Karpas-422 (cell line): ENCODE results near the gene PCDH1. TPM values are rescaled to one million over a fixed set of nuclear protein-coding genes. Genes with fewer than 3 reads are reported as not detected.
"Not testable (repeated sequence)": the region's sequence is repeated elsewhere in the genome, so short reads cannot be mapped to it uniquely, and the experiment has no call there.

Experiments used
- DNase-seq: peaks from one replicate; pipeline ENCODE4 v3.0.0-alpha.2; 2015
- H2AFZ ChIP-seq: fragments of 200-600 bp; sonication (generic); 2 replicates; pipeline ENCODE4 v1.6.1; 2014; ENCODE audit warnings: antibody characterized with exemption, low read length, mixed read lengths
- H3K27ac ChIP-seq: fragments of 200-600 bp; sonication (generic); 2 replicates; pipeline ENCODE4 v1.5.1; 2014; ENCODE audit warnings: mild to moderate bottlenecking, low read length, moderate library complexity
- H3K27me3 ChIP-seq: fragments of 200-600 bp; sonication (generic); 2 replicates; pipeline ENCODE4 v1.6.1; 2014; ENCODE audit warnings: low read length, mixed read lengths
- H3K36me3 ChIP-seq: fragments of 200-600 bp; sonication (generic); 2 replicates; pipeline ENCODE4 v1.6.1; 2014; ENCODE audit warnings: low read length, mixed read lengths; ENCODE audit not compliant: insufficient read depth
- H3K4me1 ChIP-seq: fragments of 200-600 bp; sonication (generic); 2 replicates; pipeline ENCODE4 v1.6.1; 2014; ENCODE audit warnings: mild to moderate bottlenecking, low read length, mixed read lengths
- H3K4me2 ChIP-seq: fragments of 200-600 bp; sonication (generic); 2 replicates; pipeline ENCODE4 v1.6.1; 2014; ENCODE audit warnings: low read length, low read depth, mild to moderate bottlenecking; ENCODE audit not compliant: poor library complexity, severe bottlenecking
- H3K4me3 ChIP-seq: fragments of 200-600 bp; sonication (generic); 2 replicates; pipeline ENCODE4 v1.5.1; 2014; ENCODE audit warnings: mild to moderate bottlenecking, antibody characterized with exemption, low read length, mixed read lengths
- H3K79me2 ChIP-seq: fragments of 200-600 bp; sonication (generic); 2 replicates; pipeline ENCODE4 v1.6.1; 2014; ENCODE audit warnings: mild to moderate bottlenecking, low read length, mixed read lengths
- H3K9ac ChIP-seq: fragments of 200-600 bp; sonication (generic); 2 replicates; pipeline ENCODE4 v1.6.0; 2014; ENCODE audit warnings: low read length
- H3K9me2 ChIP-seq: fragments of 200-600 bp; sonication (generic), shearing (Covaris generic); replicated peaks from 2 replicates; pipeline ENCODE4 v1.6.0; 2014; ENCODE audit warnings: mild to moderate bottlenecking, low read length, moderate library complexity; ENCODE audit not compliant: insufficient read depth
- H3K9me3 ChIP-seq: fragments of 300-700, 200-600 bp; sonication (generic); 2 replicates; pipeline ENCODE4 v1.6.1; 2014; ENCODE audit warnings: low read length, mixed read lengths
- H4K20me1 ChIP-seq: fragments of 200-600 bp; sonication (generic); 2 replicates; pipeline ENCODE4 v1.6.1; 2014; ENCODE audit warnings: mild to moderate bottlenecking, antibody characterized with exemption, low read length, low read depth; ENCODE audit not compliant: insufficient read depth
- total RNA-seq: library from RNA; depleted of rRNA; stranded (reverse); fragments of >200 nt; shearing (Covaris generic); gene quantifications from 2 replicates; pipeline ENCODE4 v1.2.3, GENCODE V29; 2014; ENCODE audit warnings: low replicate concordance

PCDH1 gene
- total RNA-seq, 1 experiment from 2014 or later, result not detected

DNA sequence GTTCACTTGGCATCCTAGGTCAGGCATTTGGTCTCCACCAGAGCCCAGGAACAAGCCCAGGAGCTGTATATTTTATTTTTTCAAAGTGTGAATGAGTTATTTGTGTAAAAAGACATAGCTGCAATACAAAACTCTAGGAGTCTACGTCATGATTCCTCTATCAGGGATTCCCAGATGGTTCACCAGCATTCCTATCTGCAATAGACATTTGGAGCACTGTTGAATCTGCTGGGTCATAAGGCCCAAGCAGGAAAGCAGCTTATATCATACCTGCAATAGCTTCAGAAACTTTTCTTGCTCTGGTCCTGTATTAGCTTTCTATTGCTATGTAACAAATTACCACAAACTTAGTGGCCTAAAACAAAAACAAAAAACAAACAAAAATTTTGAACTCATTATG lies 28.8 kb upstream of the PCDH1 start:
- H3K9me3 ChIP-seq, result 0 out of 2 replicates have a peak, but pooled peaks cover 5% of the 10 kb centered on the region
- no peak overlapping the region for H3K27ac ChIP-seq
- no peaks in the 10 kb centered on the region for H4K20me1 ChIP-seq
- no peaks in the 10 kb centered on the region for H3K27me3 ChIP-seq
- no peak overlapping the region for H3K9ac ChIP-seq
- no peaks in the 10 kb centered on the region for H3K9me2 ChIP-seq
- no peaks in the 10 kb centered on the region for H3K4me1 ChIP-seq
- no peak overlapping the region for H3K4me2 ChIP-seq
- H2AFZ ChIP-seq, result no peak overlapping the region
- H3K36me3 ChIP-seq, result no peaks in the 10 kb centered on the region
- no peaks in the 10 kb centered on the region for H3K79me2 ChIP-seq
- no peak for DNase-seq
- H3K4me3 ChIP-seq, result no peak overlapping the region

DNA sequence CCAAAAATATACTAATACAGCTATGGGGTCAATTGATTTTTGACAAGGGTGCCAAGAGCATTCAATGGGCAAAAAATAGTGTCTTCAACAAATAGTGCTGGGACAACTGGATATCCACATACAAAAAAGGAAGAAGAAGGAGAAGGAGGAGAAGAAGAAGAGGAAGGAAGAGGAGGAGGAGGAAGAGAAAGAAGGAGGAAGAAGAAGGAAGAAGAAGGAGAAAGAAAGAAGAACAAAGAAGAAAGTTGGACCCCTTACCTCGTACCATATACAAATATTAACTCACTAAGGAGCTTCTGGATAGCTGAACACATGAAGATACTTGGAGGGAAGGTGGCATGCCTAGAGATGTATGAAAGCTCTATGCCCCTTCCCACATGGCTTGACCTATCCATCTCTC lies 28.3 kb upstream of the PCDH1 start:
- DNase-seq, result no peak
- Histone ChIP-seq H4K20me1 (no peaks in the 10 kb centered on the region), H3K27me3 (no peaks in the 10 kb centered on the region), H3K4me2 (no peak overlapping the region), H3K4me1 (no peaks in the 10 kb centered on the region), H3K9ac (no peak overlapping the region), H3K27ac (no peak overlapping the region), H3K4me3 (no peak overlapping the region), H3K9me2 (no peaks in the 10 kb centered on the region), H3K9me3 (0 out of 2 replicates have a peak, but pooled peaks cover 5% of the 10 kb centered on the region), H3K79me2 (no peaks in the 10 kb centered on the region), H2AFZ (no peak overlapping the region), H3K36me3 (no peaks in the 10 kb centered on the region)

DNA sequence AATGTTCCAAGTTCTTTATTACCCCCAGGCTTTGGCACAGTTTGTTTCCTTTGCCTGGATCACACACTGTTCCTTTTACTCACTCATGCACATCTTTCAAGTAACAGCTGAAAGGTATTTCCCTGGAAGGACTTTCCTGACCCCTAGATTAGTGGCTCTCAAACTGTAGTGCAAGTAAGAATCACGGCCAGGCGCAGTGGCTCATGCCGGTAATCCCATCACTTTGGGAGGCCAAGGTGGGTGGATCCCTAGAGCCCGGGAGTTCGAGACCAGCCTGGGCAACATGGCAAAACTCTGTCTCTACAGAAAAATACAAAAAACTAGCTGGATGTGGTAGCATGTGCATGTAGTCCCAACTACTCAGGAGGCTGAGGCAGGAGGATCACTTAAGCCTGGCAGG lies 26.3 kb upstream of the PCDH1 start:
- H3K36me3 ChIP-seq, result no peaks in the 10 kb centered on the region
- no peak overlapping the region for H3K27ac ChIP-seq
- 0 out of 2 replicates have a peak, but pooled peaks cover 5% of the 10 kb centered on the region for H3K9me3 ChIP-seq
- no peaks in the 10 kb centered on the region for H3K4me1 ChIP-seq
- no peak overlapping the region for H3K9ac ChIP-seq
- H3K27me3 ChIP-seq, result no peaks in the 10 kb centered on the region
- H3K79me2 ChIP-seq, result no peaks in the 10 kb centered on the region
- DNase-seq, result no peak
- no peak overlapping the region for H3K4me3 ChIP-seq
- H3K4me2 ChIP-seq, result no peak overlapping the region
- H4K20me1 ChIP-seq, result no peaks in the 10 kb centered on the region
- no peaks in the 10 kb centered on the region for H3K9me2 ChIP-seq
- H2AFZ ChIP-seq, result no peak overlapping the region

GRCh38 chr5:141903261-141903660 lies 25.1 kb upstream of the PCDH1 start:
- H3K27ac ChIP-seq, result no peak overlapping the region
- H3K79me2 ChIP-seq, result no peaks in the 10 kb centered on the region
- no peaks in the 10 kb centered on the region for H3K36me3 ChIP-seq
- H3K9ac ChIP-seq, result no peak overlapping the region
- H3K4me2 ChIP-seq, result no peak overlapping the region
- 0 out of 2 replicates have a peak, but pooled peaks cover 5% of the 10 kb centered on the region for H3K9me3 ChIP-seq
- H3K27me3 ChIP-seq, result no peaks in the 10 kb centered on the region
- no peak overlapping the region for H2AFZ ChIP-seq
- no peak overlapping the region for H3K4me3 ChIP-seq
- H4K20me1 ChIP-seq, result no peaks in the 10 kb centered on the region
- no peaks in the 10 kb centered on the region for H3K9me2 ChIP-seq
- no peak for DNase-seq
- H3K4me1 ChIP-seq, result no peaks in the 10 kb centered on the region

GRCh38 chr5:141902015-141902814 lies 24.0 kb upstream of the PCDH1 start:
- Histone ChIP-seq H3K4me1 (no peaks in the 10 kb centered on the region), H2AFZ (no peak overlapping the region), H3K9ac (no peak overlapping the region), H3K27ac (no peak overlapping the region), H3K36me3 (no peaks in the 10 kb centered on the region), H3K79me2 (no peaks in the 10 kb centered on the region), H3K9me3 (0 out of 2 replicates have a peak, but pooled peaks cover 5% of the 10 kb centered on the region), H4K20me1 (no peaks in the 10 kb centered on the region), H3K27me3 (no peaks in the 10 kb centered on the region), H3K9me2 (no peaks in the 10 kb centered on the region), H3K4me2 (no peak overlapping the region), H3K4me3 (no peak overlapping the region)
- no peak for DNase-seq

DNA sequence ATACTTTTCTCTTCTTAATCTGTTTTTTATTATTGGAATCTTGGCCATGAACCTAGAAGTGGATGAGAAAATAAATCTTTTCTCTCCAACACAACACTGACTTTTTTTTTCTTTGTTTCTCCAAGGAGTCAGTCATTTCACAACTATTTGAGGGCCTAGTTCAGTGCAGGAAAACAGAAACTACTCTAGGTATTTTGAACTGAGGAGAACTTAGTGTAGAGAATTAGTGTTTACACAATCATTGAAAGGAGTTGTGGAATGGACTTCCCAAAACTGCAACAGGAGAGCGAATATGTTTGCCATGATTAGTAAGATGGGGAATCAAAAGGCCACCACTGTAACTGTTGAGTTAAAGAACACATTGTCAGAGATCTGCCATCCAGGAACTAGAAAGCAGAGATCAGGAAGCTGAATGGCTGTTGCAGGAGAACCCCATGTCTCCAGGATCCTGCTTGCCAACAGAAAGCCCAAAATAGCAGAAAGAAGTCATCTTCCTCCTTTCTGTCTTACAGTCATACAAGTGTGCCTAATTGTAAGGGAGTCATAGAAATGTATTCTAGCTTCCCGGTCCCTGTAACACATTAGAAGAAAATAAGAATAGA lies 20.3 kb upstream of the PCDH1 start:
- no peak overlapping the region for H3K4me2 ChIP-seq

DNA sequence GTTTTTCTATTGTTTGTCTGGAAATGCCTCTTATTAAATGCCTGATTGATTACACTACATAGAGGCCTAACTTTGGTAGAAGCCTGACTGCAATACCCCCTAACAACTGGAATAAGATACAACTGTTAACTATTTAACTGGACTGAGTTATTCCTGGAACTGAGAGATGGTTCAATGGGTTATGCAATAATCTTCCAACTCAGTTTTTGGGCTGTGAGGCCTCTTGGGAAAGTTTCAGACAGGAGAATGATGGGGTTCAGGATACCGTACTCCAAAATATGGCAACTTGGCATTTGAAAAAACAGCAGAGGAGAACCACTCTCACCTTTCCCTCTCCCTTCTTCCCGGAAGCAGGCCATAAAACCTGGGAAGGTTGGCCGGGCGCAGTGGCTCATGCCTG lies 19.2 kb upstream of the PCDH1 start:
- Histone ChIP-seq H3K9me2 (no peaks in the 10 kb centered on the region), H3K36me3 (no peaks in the 10 kb centered on the region), H3K9ac (no peak overlapping the region), H2AFZ (no peak overlapping the region), H3K4me3 (no peak overlapping the region), H3K79me2 (no peaks in the 10 kb centered on the region), H3K4me1 (no peaks in the 10 kb centered on the region), H3K27me3 (no peaks in the 10 kb centered on the region), H3K4me2 (no peak overlapping the region), H3K27ac (no peak overlapping the region), H4K20me1 (no peaks in the 10 kb centered on the region), H3K9me3 (no peaks in the 10 kb centered on the region)
- DNase-seq, result no peak

More for the DNA sequence above, 20.3 kb upstream of the PCDH1 start:
- no peaks in the 10 kb centered on the region for H3K9me2 ChIP-seq
- H3K79me2 ChIP-seq, result no peaks in the 10 kb centered on the region
- no peak overlapping the region for H3K27ac ChIP-seq
- no peak overlapping the region for H3K9ac ChIP-seq
- H3K9me3 ChIP-seq, result no peaks in the 10 kb centered on the region
- no peaks in the 10 kb centered on the region for H3K4me1 ChIP-seq
- H2AFZ ChIP-seq, result no peak overlapping the region
- no peaks in the 10 kb centered on the region for H3K27me3 ChIP-seq
- no peaks in the 10 kb centered on the region for H3K36me3 ChIP-seq
- no peaks in the 10 kb centered on the region for H4K20me1 ChIP-seq
- no peak for DNase-seq
- no peak overlapping the region for H3K4me3 ChIP-seq

DNA sequence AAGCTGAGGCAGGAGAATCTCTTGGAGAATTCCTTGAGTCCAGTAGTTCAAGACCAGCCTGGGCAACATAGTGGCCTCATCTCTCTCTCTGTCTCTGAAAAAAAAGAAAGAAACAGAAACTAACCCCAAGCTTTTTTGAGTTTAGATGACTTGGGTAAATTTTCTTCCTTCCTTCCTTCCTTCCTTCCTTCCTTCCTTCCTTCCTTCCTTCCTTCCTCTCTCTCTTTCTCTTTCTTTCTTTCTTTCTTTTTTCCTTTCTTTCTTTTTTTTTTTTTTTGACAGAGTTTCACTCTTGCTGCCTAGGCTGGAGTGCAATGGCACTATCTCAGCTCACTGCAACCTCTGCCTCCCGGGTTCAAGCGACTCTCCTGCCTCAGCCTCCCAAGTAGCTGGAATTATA lies 12.2 kb upstream of the PCDH1 start:
- H3K27me3 ChIP-seq, H2AFZ ChIP-seq, H3K9me3 ChIP-seq, H3K4me3 ChIP-seq, H3K4me2 ChIP-seq, H3K9ac ChIP-seq, H3K9me2 ChIP-seq, H3K79me2 ChIP-seq, DNase-seq, H4K20me1 ChIP-seq, H3K36me3 ChIP-seq, H3K27ac ChIP-seq, H3K4me1 ChIP-seq: not testable (repeated sequence)
